ENCODE results near the gene ACTG2.

GRCh38 chr2:73862987-73863386 lies 29.8 kb upstream of the ACTG2 start:
- no peak for TF ChIP-seq CTCF (IDR thresholded peaks at IDR 0.05)
- TF ChIP-seq POLR2A (IDR thresholded peaks at IDR 0.05) = no peak

Data from esophagus squamous epithelium (tissue), 4 donors.